Vagina (tissue), 2 donors: Measurements from ENCODE around the gene PTPRD. TPM values are rescaled to one million over a fixed set of nuclear protein-coding genes. Genes with fewer than 3 reads are reported as not detected.

Source experiments
- DNase-seq, 2 donors: peaks; one replicate each; pipeline ENCODE4 v3.0.0-alpha.2; 2017; ENCODE audit errors: extremely low spot score in 2 of 2
- H3K27ac ChIP-seq: fragments of 200-600 bp; sonication (generic); one replicate; pipeline ENCODE4 v1.5.1; 2019
- H3K27me3 ChIP-seq: fragments of 200-600 bp; sonication (generic); one replicate; pipeline ENCODE4 v1.5.1; 2019
- H3K36me3 ChIP-seq, 2 donors: fragments of 200-600 bp; sonication (generic); one replicate each; pipeline ENCODE4 v1.5.1; 2017 to 2019
- H3K4me1 ChIP-seq: fragments of 200-600 bp; sonication (generic); one replicate; pipeline ENCODE4 v1.5.1; 2019
- H3K4me3 ChIP-seq, 2 donors: fragments of 200-600 bp; sonication (generic); 1 replicate in 1 of 2; 2 replicates in 1 of 2; pipeline ENCODE4 v1.5.1; 2016 to 2019
- H3K9me3 ChIP-seq: fragments of 200-600 bp; sonication (generic); one replicate; pipeline ENCODE4 v1.5.1; 2019
- POLR2A ChIP-seq, 2 donors: fragments of 450-650 bp; IDR thresholded peaks; one replicate each; pipeline ENCODE4 v1.6.1; 2017; ENCODE audit warnings: antibody characterized with exemption in 2 of 2, mild to moderate bottlenecking in 2 of 2, moderate library complexity in 2 of 2
- POLR2AphosphoS5 ChIP-seq, 2 donors: sonication (generic); formaldehyde crosslinking; IDR thresholded peaks; one replicate each; pipeline ENCODE4 v1.9.0; 2017; ENCODE audit warnings: antibody characterized with exemption in 2 of 2, mild to moderate bottlenecking in 2 of 2, low read depth in 1 of 2; ENCODE audit not compliant: insufficient read depth in 1 of 2
- intact Hi-C: fragments of 100-400 bp; cut with DNase I; formaldehyde crosslinking; loops from one replicate; pipeline ENCODE4 v1.15.1; 2023
- total RNA-seq: library from RNA; depleted of rRNA; stranded (reverse); fragments of >200 nt; gene quantifications from one replicate; pipeline ENCODE4 v1.2.3, GENCODE V29; 2016
- TF ChIP-seq, protein P1 (sequence below), 3 experiments: fragments of 450-650 bp in 2 of 3; fragments of 200-600 bp in 1 of 3; sonication (generic) in 1 of 3; IDR thresholded peaks; one replicate each; pipeline ENCODE4 v1.5.1; 2017 to 2019; ENCODE audit warnings: antibody characterized with exemption in 3 of 3, mild to moderate bottlenecking in 2 of 3, moderate library complexity in 2 of 3

The PTPRD gene
- total RNA-seq, 1 donor from 2014 or later: 10.3 TPM

DNA sequence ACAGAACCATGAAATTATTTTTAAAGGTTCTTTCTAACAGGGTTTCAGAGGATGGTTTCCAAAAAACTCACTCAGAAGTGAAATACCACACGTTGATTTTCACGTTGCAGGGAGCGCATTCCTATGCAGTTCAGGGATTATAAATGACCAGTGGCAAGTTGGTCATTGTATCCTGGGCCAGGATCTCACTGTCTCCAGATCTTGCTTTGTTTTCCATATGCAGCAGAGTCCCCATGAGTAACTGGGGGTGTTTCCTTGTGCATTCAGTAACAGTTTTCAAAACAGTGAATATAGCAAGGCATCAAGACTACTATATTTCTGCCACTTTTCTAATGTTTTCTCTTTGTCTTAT, 1748.3 kb downstream of the PTPRD start:
- H3K27ac ChIP-seq: no peak overlapping the region
- no peaks in the 10 kb centered on the region for H3K9me3 ChIP-seq
- intact Hi-C loops: no loop called here
- H3K36me3 ChIP-seq: no peaks in the 10 kb centered on the region
- no peak overlapping the region for H3K4me3 ChIP-seq
- TF ChIP-seq POLR2AphosphoS5 (IDR thresholded peaks at IDR 0.05; ENCODE audit: insufficient read depth in 1 of 2, low read depth in 1 of 2) (no peak), POLR2A (IDR thresholded peaks at IDR 0.05) (no peak)
- TF ChIP-seq, protein P1, sequence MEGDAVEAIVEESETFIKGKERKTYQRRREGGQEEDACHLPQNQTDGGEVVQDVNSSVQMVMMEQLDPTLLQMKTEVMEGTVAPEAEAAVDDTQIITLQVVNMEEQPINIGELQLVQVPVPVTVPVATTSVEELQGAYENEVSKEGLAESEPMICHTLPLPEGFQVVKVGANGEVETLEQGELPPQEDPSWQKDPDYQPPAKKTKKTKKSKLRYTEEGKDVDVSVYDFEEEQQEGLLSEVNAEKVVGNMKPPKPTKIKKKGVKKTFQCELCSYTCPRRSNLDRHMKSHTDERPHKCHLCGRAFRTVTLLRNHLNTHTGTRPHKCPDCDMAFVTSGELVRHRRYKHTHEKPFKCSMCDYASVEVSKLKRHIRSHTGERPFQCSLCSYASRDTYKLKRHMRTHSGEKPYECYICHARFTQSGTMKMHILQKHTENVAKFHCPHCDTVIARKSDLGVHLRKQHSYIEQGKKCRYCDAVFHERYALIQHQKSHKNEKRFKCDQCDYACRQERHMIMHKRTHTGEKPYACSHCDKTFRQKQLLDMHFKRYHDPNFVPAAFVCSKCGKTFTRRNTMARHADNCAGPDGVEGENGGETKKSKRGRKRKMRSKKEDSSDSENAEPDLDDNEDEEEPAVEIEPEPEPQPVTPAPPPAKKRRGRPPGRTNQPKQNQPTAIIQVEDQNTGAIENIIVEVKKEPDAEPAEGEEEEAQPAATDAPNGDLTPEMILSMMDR (IDR thresholded peaks at IDR 0.05): no peak
- no peaks in the 10 kb centered on the region for H3K27me3 ChIP-seq
- DNase-seq: no peak
- no peaks in the 10 kb centered on the region for H3K4me1 ChIP-seq

DNA sequence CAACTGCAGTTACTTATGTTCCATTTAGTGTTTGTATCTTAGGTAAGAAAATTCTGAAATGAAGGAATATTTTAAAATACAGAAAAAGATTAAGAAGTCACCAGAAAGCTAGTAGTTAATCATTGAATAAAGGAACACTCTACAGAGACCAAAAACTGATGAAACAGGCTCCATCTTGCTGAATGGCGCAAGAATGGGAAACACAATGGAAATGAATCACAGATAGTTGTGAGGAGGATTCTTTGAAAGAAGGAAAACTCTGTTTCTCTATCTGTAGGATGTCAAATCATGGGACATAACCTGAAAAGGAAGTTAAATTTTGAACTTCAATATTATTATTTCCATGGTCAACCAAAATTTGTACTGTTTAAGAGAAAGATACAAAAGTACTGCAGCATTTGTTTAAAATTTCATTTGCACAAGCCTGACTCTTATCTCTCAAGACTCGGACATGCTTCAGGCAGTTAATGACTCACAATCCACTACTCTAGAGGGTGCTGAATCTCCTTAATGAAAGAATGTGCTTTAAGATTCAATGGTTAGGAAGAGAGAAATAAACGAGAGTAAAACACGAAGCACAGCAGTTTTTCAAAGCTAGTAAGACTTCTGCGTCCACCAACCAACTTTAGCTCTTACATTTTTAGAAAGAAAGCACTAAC, 1748.8 kb downstream of the PTPRD start:
- Histone ChIP-seq H3K4me3 (no peak overlapping the region), H3K27me3 (no peaks in the 10 kb centered on the region), H3K9me3 (no peaks in the 10 kb centered on the region), H3K27ac (no peak overlapping the region), H3K4me1 (no peaks in the 10 kb centered on the region), H3K36me3 (no peaks in the 10 kb centered on the region)
- intact Hi-C loops: no loop called here
- TF ChIP-seq, protein P1 (IDR thresholded peaks at IDR 0.05): no peak
- TF ChIP-seq POLR2A (IDR thresholded peaks at IDR 0.05): no peak
- TF ChIP-seq POLR2AphosphoS5 (IDR thresholded peaks at IDR 0.05; ENCODE audit: insufficient read depth in 1 of 2, low read depth in 1 of 2): no peak
- no peak for DNase-seq

DNA sequence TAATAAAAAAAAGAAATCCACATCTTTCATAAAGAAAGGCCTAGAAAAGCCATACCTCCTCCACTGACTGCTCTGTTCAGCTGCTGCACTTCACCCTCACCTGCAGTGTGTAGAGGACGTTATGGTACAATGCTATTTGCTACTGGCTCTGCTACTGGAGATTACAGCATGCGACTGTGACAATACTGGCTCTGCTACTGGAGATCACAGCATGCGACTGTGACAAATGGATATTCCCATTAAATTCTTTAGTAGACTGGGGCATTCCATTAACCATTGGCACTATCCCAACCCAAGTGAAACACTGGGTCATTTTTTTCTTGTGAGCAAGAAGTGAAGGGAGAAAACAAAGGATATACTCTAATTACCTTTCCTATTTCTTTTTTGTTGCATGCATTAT, 1749.7 kb downstream of the PTPRD start:
- Histone ChIP-seq H3K4me3 (no peak overlapping the region), H3K27ac (no peak overlapping the region), H3K27me3 (no peaks in the 10 kb centered on the region), H3K4me1 (no peaks in the 10 kb centered on the region), H3K36me3 (no peaks in the 10 kb centered on the region), H3K9me3 (no peaks in the 10 kb centered on the region)
- no peak for DNase-seq
- no peak for TF ChIP-seq POLR2A (IDR thresholded peaks at IDR 0.05)
- TF ChIP-seq, protein P1 (IDR thresholded peaks at IDR 0.05): no peak
- TF ChIP-seq POLR2AphosphoS5 (IDR thresholded peaks at IDR 0.05; ENCODE audit: insufficient read depth in 1 of 2, low read depth in 1 of 2): no peak
- intact Hi-C loops: no loop called here

DNA sequence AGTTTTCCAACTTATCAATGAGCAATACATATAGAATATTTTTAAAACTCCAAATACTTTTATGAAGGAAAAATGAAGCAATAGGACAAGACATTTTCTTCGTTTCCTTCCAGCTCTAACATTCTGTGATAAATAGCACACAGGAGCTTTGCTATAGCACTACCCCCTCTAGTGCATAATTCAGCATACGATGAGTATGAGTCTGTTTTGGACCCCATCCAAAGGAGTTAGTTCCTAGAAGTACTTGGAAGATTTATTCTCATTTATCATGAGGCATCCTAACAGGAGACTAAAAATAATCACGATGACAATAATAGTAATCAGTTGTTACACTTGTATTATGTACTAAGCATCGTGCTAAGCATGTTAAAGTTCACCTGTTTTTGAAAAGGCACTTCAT, 1751.9 kb downstream of the PTPRD start:
- Histone ChIP-seq H3K4me1 (peaks cover 12% of the 10 kb centered on the region), H3K36me3 (no peaks in the 10 kb centered on the region), H3K9me3 (no peaks in the 10 kb centered on the region), H3K4me3 (no peak overlapping the region), H3K27me3 (no peaks in the 10 kb centered on the region), H3K27ac (no peak overlapping the region)
- TF ChIP-seq POLR2AphosphoS5 (IDR thresholded peaks at IDR 0.05; ENCODE audit: insufficient read depth in 1 of 2, low read depth in 1 of 2): no peak
- TF ChIP-seq POLR2A (IDR thresholded peaks at IDR 0.05): no peak
- TF ChIP-seq, protein P1 (IDR thresholded peaks at IDR 0.05): no peak
- no peak for DNase-seq
- intact Hi-C loops: no loop called here

DNA sequence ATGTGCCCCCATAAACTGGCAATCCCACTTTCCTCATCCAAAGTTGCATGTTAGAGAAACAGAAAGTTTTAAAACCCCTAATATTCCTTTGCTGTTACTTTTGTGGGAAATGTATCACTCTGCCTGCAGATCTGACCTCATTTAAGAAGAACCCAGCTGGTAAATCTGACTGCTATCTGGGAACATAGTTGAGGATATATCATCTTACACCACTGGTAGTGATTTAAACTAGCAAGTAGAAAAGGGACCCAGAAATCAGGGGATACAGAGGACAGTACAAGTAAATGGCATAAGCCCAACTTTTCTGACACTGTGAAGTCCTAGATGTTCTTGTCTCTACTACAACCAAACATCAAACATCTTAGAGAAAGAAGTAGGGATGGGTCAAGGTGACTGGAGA, 1752.7 kb downstream of the PTPRD start:
- Histone ChIP-seq H3K4me1 (peaks cover 12% of the 10 kb centered on the region), H3K9me3 (no peaks in the 10 kb centered on the region), H3K4me3 (no peak overlapping the region), H3K27me3 (no peaks in the 10 kb centered on the region), H3K27ac (no peak overlapping the region), H3K36me3 (no peaks in the 10 kb centered on the region)
- intact Hi-C loops: no loop called here
- no peak for DNase-seq
- TF ChIP-seq POLR2A (IDR thresholded peaks at IDR 0.05) (no peak), POLR2AphosphoS5 (IDR thresholded peaks at IDR 0.05; ENCODE audit: insufficient read depth in 1 of 2, low read depth in 1 of 2) (no peak)
- TF ChIP-seq, protein P1 (IDR thresholded peaks at IDR 0.05): no peak
